Measurements from ENCODE around the gene SLX4IP. TPM values are rescaled to one million over a fixed set of nuclear protein-coding genes. Genes with fewer than 3 reads are reported as not detected.

SLX4IP gene
- total and polyA plus RNA-seq, 2 donors (not counting 1 experiment from before 2014, with no cell fraction given) = 2.0 to 8.1 TPM

GRCh38 chr20:10539818-10540553 is 104.9 kb downstream of the SLX4IP start:
- no peaks in the 10 kb centered on the region for H3K79me2 ChIP-seq (ENCODE audit: control insufficient read depth, insufficient read depth, low read length)
- no peak overlapping the region for H3K27ac Mint-ChIP-seq
- WGBS (ENCODE audit: insufficient coverage) = 100% methylated on average over 4 of the region's 7 CpGs
- DNase-seq = no peak
- H4K20me1 ChIP-seq (ENCODE audit: control insufficient read depth, insufficient read depth, low read length, poor library complexity, severe bottlenecking) = peaks cover 2% of the 10 kb centered on the region
- no peaks in the 10 kb centered on the region for H3K9me3 ChIP-seq (ENCODE audit: control extremely low read depth in 1 of 3, control insufficient read depth in 2 of 3, insufficient read depth in 1 of 3, low read length in 2 of 3)
- H2AFZ ChIP-seq (ENCODE audit: insufficient read depth, low read depth, low read length, poor library complexity, severe bottlenecking) = no peak overlapping the region
- no peak for ATAC-seq (ENCODE audit: low read depth)
- CTCF ChIA-PET = interaction anchor here (0.7 kb wide), 1 partner anchor 21 kb away, joined by 6 read pairs; no protein-coding TSS in a partner anchor
- H3K36me3 ChIP-seq (replicated peaks in 1 of 2; ENCODE audit: control extremely low read depth in 1 of 2, control insufficient read depth in 1 of 2, extremely low read depth in 1 of 2, insufficient read depth in 2 of 2, low read length in 1 of 2) = no peaks in the 10 kb centered on the region
- no peaks in the 10 kb centered on the region for H3K27me3 ChIP-seq (replicated peaks in 1 of 4; ENCODE audit: control extremely low read depth in 1 of 4, control insufficient read depth in 3 of 4, insufficient read depth in 4 of 4, low read length in 3 of 4)
- H3K9me3 Mint-ChIP-seq (ENCODE audit: insufficient read depth) = no peaks in the 10 kb centered on the region
- H3K4me2 ChIP-seq (replicated peaks; ENCODE audit: low read depth, low read length, poor library complexity, severe bottlenecking) = no peak overlapping the region
- H3K4me3 Mint-ChIP-seq = no peak overlapping the region
- no peak overlapping the region for H3K27ac ChIP-seq (ENCODE audit: low read length in 2 of 2)
- POLR2A ChIA-PET = no interaction called here
- TF ChIP-seq CTCF (IDR thresholded peaks at IDR 0.05) = no peak
- TF ChIP-seq EZH2 (IDR thresholded peaks at IDR 0.05; ENCODE audit: borderline replicate concordance, insufficient read depth, low read depth, low read length, poor library complexity, severe bottlenecking) = no peak
- H3K9ac ChIP-seq (ENCODE audit: low read length) = no peak overlapping the region
- peaks cover 20% of the 10 kb centered on the region for H3K4me1 Mint-ChIP-seq
- intact Hi-C loops (cut with micrococcal nuclease) = no loop called here
- no peaks in the 10 kb centered on the region for H3K27me3 Mint-ChIP-seq
- H3K4me1 ChIP-seq (ENCODE audit: control insufficient read depth in 2 of 2, insufficient read depth in 2 of 2, low read length in 2 of 2) = no peaks in the 10 kb centered on the region
- no peak overlapping the region for H3K4me3 ChIP-seq (ENCODE audit: control extremely low read depth in 1 of 5, extremely low read depth in 1 of 5, insufficient read depth in 1 of 5, low read depth in 2 of 5, low read length in 4 of 5)

Data from B cell (primary cell).